GM12891 (cell line): ENCODE measurements around the gene RPL28.

Experiments
- POLR2A ChIP-seq: IDR thresholded peaks from 2 replicates; pipeline ENCODE4 v1.6.1; 2011; ENCODE audit warnings: low read depth, low read length, control low read depth
- POLR2AphosphoS5 ChIP-seq: IDR thresholded peaks from 2 replicates; pipeline ENCODE4 v1.6.1; 2011; ENCODE audit warnings: low read depth, low read length, control low read depth
- TAF1 ChIP-seq: IDR thresholded peaks from 2 replicates; pipeline ENCODE4 v1.6.1; 2011; ENCODE audit warnings: low read depth, low read length, control low read depth

GRCh38 chr19:55345101-55345817 lies 40.5 kb upstream of the RPL28 start:
- no peak for TF ChIP-seq POLR2A
- no peak for TF ChIP-seq TAF1
- TF ChIP-seq POLR2AphosphoS5: no peak
